NCI-H1417 (cell line): ENCODE results near the gene FAIM2.

Experiments used
- DNase-seq, 3 experiments: peaks; one replicate each; lab custom pipeline; 2025; lab: John Stamatoyannopoulos, UW

The FAIM2 gene

GRCh38 chr12:49903700-49904423 lies at the start of gene FAIM2:
Gene FAIM2 (minus strand): TSS chr12:49903900. CDS start chr12:49903792, 108 bp downstream.
- DNase-seq, result peak; percentile 84 to 91 (median 90)

DNA sequence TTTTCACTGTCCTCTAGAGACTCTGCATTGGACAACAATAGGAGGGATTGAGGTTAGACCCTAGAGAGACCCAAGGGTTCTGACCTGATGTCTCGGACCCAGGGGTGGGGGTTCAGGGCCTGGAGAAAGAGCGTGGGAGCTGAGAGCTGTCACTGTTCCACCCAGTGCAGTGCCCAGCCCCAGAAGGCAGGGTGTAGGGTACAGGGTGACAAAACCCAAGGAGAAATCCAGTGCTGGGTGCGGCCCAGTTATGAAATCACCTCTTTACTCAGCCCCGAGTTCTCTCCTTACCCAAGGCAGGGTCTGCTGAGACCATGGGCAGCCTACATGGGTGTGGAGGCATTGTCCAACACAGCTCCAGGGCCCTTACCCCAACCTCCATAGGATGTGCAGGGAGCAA lies 49.5 kb upstream of the FAIM2 start:
- DNase-seq, result no peak

- DNase-seq, result no peak
Observed at GRCh38 chr12:49952391-49953055, 48.8 kb upstream of the FAIM2 start.

DNA sequence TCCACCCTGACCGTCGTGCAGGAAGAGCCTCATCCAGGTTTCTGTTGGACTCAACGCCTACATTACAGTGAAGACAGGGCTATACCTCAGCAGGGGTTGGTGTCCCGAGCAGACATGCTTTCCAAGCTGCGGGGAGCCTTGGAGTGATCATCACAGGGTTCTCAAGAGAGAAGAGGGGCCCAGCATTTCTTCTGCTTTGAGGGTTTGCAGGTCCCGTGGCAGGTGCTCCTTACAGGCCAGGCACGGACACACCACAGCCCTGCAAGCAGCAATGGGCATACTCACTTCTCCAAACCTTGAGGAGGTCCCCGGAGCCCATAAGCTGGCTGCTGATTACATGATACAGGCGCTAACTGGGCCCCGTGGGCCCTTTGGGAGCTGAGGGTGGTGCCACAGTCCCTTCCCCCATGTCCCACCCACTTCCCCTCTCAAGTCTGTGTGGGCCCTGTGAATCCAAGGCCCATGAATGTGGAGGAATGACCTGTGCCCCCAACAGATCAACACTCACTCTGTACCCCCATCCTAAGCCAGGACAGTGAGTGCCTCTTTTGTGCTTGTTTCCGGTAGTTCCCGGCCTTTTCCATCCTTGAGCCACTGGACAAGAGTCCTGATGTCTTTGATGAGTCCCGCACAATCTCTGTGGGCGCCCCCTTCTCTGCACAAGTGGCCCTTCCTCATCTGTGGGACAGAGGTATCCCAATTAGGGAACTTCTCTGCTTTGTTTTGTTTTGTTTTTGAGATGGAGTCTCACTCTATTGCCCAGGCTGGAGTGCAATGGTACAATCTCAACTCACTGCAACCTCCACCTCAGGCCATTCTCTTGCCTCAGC lies 47.9 kb upstream of the FAIM2 start:
- no peak for DNase-seq

DNA sequence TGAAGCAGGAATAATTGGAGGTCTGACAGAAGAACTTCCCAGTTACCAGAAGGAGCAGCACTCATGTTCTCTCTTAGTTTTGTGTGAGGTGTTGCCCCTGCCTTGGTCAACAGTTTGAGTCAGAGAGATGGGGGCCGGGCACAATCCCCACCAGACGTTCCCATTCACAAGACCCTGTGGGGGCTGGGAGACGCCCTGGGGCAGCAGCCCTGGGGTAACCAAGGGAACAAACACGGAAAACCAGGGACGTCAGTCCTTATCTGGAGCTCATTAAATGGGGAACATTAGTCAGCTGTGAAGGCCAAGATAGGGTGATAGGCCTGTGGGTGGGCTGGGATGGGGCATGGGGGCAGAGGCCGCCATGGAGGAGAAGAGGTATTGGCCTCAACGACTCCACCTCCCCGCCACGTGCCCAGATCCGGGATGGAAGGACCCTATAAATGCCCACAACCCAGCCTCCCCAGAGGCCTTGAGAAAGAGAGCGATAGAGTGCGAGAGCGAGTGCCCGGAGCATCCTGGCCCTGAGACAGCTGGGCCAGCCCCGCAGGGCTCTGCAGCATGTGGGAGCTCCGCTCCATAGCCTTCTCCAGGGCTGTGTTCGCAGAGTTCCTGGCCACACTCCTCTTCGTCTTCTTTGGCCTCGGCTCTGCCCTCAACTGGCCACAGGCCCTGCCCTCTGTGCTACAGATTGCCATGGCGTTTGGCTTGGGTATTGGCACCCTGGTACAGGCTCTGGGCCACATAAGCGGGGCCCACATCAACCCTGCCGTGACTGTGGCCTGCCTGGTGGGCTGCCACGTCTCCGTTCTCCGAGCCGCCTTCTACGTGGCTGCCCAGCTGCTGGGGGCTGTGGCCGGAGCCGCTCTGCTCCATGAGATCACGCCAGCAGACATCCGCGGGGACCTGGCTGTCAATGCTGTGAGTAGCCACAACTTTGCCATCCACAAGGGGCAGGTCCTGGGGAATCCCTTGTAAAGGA lies 46.9 kb upstream of the FAIM2 start, which contains the start of gene AQP2:
Gene AQP2, plus strand, starts transcription at position 465 of the 979 bp plus-strand sequence. Its CDS starts 94 bp downstream, at position 559.
- DNase-seq, result no peak

- no peak for DNase-seq
Observed at GRCh38 chr12:49949866-49950265, 46.2 kb upstream of the FAIM2 start.

DNA sequence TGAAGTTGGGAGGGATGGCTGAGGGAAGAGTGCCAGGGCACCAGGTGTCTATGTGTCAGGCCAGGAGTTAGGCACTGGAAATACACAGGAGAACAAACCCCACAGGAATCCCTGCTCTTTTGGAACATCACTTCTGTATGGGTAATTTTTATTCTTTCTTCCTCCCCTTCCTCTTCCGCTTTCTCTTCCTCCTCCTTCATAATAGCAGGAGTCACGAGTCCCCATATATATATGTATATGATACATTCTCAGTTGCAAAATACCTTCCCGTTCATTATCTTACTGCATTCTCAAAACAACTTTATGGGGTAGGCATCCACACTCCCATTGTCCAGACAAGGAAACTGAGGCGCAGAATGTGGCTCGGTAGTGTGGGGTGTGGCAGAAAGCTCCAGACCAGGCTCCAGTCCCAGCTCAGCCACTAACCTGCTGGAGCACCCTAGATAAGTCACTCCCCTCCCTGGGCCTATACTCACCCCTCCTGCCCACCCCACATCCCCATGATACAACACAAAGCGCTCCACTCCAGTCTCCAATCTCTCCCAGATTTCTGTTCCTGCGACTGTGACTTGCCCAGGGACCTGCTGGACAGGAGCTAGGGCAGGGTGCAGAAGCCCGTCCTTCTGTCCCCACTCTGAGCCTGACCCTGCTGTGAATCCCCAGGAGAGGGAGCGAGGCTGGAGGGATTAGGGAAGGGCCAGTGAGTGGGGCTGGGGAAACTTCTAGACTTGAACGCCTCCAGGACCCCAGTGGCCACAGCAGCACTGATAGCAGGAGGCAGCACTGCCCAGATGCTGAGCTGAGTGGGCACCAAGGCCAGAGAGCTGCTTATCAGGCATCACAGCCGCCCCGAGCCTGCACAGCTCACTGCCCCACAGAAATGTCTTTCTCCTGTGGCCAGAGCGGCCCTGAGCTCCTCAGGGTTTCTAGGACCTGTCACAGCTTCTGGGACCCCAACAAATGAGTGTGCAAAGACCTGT lies 45.5 kb upstream of the FAIM2 start:
- no peak for DNase-seq

DNA sequence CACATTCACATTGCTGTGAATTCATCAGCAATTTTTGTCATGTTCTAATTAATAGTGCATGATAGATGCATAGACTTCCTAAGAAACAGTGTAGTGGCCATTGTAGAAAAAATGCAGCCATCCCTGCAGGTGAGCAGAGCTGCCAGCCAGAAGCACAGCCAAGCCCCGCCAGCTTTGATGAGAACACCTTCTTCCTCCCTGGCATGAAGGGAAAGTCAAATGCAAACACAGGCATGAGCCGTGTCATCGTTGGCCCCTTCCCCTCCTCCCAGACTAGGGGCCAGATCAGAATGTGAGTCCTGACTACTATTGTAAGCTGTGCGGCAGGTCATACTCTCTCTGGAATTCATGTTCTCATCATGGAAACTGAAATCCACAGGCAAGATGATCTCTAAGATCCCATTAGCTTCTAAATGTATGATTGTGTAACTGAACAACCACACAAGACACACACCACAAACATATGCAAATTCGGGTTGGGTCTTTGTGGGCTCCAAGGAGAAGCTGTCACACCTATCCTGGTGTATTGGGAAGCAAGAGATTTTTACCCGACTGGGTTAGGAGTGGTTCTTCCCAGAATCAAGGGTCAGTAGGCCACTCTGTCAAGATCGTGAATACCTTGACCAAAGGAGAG lies 44.0 kb upstream of the FAIM2 start:
- no peak for DNase-seq

DNA sequence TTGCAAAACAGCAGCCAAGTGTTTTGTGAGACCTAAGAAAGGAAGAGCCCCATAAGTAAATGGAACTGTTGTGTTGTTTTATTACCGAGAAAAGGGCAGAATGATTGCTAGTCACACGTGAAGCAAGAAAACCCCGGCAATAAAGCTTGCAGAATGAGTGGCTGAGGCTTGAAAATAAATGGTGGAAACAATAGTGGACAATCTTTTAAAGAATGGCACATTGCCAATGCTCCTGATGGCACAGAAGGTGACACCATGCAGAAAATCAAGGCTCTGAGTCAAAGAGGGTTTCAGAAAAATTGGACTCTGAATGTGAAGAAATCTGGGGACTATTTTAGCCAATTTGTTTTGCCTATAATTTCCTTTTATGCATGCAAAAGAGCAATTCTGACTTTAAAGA lies 42.8 kb upstream of the FAIM2 start:
- DNase-seq, result peak in 2 of 3 experiments; percentile 39 to 59

- DNase-seq, result peak in 1 of 3 experiments; percentile 57
Observed at GRCh38 chr12:49946086-49946485, 42.4 kb upstream of the FAIM2 start.

GRCh38 chr12:49945394-49946080 lies 41.8 kb upstream of the FAIM2 start:
- DNase-seq, result peak in 1 of 3 experiments; percentile 58

DNA sequence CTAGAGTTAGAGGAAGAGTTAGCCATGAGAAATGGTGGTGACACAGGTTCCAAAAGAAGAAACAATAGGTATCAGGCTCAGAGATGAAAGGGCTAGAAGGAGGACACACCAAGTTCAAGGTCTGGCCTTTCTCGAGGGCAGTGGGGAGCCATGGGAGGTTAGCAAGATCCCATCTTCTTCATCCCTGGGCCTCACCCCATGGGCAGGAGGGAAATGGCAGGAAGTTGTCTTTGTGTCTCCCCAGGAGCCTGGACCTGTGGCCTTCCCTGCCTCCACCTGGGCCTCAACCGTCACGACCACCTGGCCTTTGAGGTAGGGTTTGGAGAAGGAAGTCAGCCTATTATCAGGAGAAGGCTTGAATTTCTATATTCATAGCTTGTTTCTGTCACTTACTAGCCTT lies 41.0 kb upstream of the FAIM2 start:
- no peak for DNase-seq

DNA sequence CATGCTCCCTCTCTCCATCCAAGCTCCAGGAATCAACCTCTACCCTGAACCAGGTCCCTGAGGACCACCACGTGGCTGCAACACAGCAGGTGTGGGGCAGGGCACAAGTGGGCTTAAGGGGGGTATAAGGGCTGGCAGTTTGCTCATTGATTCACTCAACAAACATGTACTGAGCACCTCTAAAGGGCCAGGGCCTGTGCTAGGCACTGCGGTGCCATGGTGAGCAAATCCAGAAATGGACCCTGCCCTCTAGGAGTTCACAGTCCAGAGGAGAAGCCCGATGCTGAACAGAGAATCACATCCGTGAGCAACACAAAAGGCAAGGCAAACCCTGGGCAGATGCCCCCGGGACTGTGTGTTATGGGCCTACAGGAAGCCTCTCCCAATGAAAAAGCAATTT lies 40.3 kb upstream of the FAIM2 start:
- no peak for DNase-seq

DNA sequence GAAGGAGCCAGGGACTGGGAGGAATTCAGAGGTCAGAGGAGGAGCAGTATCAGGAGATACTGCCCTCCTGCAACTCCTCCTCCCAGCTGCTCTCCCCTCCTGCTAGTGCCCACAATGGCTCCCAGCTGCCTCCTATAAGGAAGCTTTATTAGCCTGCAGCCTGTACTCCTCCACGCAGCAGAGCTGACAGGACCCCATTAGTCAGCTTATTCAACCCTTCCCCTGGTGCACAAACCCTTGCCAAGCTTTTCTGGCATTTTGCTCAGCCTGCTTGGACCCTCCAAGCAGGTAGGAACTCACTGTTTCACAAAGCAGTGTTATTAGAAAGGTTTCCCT lies 39.9 kb upstream of the FAIM2 start:
- no peak for DNase-seq

DNA sequence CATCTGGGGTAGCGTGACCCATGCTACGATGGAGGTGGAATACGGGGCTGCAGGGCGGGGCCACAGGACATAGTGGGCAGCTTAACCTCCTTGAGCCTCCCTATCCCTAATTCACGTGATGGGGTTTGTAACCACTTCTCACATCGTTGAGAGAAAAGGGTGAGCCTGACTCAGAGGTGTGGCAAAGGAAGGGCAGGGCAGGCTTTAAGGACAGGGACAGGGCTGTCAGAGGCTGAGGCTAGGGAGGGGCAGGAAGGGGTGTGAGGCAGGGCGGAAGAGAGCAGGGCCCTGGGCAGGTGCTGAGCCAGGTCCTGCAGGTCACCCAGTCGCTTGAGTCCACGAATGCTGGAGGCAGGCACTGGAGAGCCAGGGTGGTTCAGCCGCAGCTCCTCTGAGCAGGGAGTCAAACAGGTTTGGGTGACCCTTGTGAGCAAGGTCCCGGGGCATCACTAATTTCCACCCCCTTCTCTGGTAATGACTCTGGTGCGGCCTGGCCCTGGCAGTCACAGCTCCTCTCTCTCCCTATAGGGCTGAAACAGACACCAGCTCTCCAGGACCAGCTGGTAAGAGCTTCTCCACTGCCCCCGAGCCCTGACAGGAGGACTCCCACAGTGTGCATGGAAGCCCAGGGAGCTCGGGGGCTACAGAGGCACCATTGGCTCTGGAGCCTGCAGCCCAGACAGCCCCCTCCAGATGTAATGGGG lies 39.4 kb upstream of the FAIM2 start:
- DNase-seq, result no peak

DNA sequence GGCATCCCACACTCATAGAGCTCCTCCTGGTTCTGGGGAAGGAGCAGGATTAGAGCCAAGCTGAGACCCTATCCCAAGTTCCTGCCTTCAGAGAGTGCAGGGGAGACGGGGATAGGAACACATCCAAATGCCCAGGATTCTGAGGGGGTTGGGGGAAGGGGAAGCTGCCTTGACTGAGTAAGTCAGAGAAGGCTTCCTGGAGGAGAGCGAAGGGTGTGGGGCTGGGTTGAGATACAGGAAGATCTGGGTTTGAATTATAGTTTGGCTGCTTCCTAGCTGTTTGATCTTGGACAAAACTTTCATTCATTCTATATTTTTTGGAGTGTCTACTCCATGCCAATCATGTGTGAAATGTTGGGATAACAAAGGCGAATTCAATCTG lies 38.8 kb upstream of the FAIM2 start:
- DNase-seq, result no peak

DNA sequence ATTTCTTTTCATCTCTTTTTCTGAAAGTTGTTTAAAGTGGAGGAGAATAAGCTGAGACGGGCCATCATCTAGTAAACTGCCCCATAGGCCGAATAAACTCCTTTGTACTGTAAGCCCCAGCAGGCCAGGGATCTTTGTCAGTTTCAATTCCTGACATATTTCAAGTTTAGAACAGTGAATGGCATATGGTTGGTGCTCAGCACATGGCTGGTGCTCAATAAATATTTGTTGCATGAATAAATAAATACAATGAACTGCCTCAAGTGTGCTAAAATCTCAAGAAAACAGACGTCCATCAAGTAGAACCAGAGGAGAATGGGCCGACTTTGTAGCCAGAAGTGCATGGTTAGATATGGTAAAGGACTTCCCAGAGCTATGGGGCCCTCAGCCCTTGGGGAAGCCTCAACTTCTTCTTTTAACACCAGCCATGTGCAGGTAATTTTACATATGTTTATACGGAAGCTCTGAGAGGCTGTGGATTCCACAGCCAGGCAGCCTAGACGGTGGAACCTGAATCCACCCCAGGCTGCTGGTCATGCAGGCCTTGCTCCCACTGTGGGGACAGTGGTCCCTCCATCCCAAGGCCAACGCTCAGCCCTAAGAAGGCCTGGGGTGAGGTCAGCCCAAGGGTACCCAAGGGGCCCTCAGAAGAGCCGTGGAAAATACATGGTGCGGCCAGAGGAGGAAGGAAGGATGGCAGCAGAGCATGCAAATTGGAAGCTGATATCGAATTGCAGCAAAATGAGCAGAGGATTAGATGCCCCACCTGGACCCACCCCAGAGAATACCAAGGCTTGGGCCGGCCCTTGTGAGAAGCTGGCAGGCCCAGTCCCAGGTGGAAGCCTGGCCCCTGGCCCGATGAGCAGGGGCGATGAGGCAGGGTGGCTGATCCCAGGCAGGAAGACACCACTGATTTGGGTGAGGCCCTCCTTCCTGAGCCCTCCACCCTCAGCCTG lies 38.1 kb upstream of the FAIM2 start:
- DNase-seq, result no peak
